Chondrocyte (in vitro differentiated cells): ENCODE results near the gene EPHB2. TPM values are rescaled to one million over a fixed set of nuclear protein-coding genes. Genes with fewer than 3 reads are reported as not detected.

Source experiments
- DNase-seq: peaks from one replicate; pipeline ENCODE4 v3.0.0; 2021; ENCODE audit warnings: mixed read lengths, low spot score
- H3K27ac Mint-ChIP-seq: one replicate; pipeline ENCODE4 v1.8.0; 2021; ENCODE audit warnings: mild to moderate bottlenecking, moderate library complexity, mixed read lengths; ENCODE audit not compliant: unreplicated experiment
- H3K27me3 Mint-ChIP-seq: 2 replicates; pipeline ENCODE4 v1.8.0; 2021; ENCODE audit warnings: low read depth, mixed read lengths
- H3K36me3 Mint-ChIP-seq: 2 replicates; pipeline ENCODE4 v1.8.0; 2021; ENCODE audit warnings: low read depth, mixed read lengths
- H3K4me1 Mint-ChIP-seq: 2 replicates; pipeline ENCODE4 v1.8.0; 2021; ENCODE audit warnings: low read depth, mild to moderate bottlenecking, mixed read lengths
- H3K4me3 Mint-ChIP-seq: one replicate; pipeline ENCODE4 v1.8.0; 2021; ENCODE audit warnings: mild to moderate bottlenecking, moderate library complexity, mixed read lengths; ENCODE audit not compliant: unreplicated experiment
- H3K9me3 Mint-ChIP-seq: 2 replicates; pipeline ENCODE4 v1.8.0; 2021; ENCODE audit warnings: low read depth, mixed read lengths
- CTCF ChIP-seq: fragments of 200-600 bp; sonication (generic); IDR thresholded peaks from 2 replicates; pipeline ENCODE4 v1.5.0; 2021; ENCODE audit warnings: antibody characterized with exemption, mild to moderate bottlenecking, moderate library complexity
- total RNA-seq: library from RNA; stranded (reverse); gene quantifications from 3 replicates; pipeline ENCODE4 v1.2.1, GENCODE V29; 2021

EPHB2 gene
- total RNA-seq, 1 donor from 2014 or later = 44.6 TPM

DNA sequence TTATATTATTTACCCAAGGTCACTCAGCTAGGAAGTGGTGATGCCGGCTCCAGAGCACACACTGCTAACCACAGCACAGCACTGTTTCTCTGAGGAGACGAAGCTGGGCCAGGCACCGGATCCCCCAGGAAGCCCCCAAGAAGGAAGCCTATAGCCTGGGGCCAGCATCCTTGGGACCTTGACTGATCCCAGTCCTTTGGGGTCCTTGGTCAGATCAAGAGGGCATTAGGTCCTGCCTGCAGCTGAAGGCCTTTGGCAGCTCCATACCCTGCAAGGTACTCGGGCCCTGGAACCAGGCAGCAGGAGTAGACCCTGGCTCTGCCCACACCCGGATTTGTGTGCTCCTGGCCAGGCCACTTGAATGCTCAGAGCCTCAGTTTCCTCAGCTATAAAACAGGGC, 134.0 kb downstream of the EPHB2 start:
- H3K4me1 Mint-ChIP-seq = peaks cover 9% of the 10 kb centered on the region

GRCh38 chr1:22845398-22845935, 134.8 kb downstream of the EPHB2 start:
- H3K36me3 Mint-ChIP-seq = peaks cover 15% of the 10 kb centered on the region
- no peak overlapping the region for H3K27ac Mint-ChIP-seq
- DNase-seq = peak; percentile 3
- H3K9me3 Mint-ChIP-seq = no peaks in the 10 kb centered on the region
- TF ChIP-seq CTCF = no peak
- H3K27me3 Mint-ChIP-seq = no peaks in the 10 kb centered on the region
- peaks cover 10% of the 10 kb centered on the region for H3K4me1 Mint-ChIP-seq
- H3K4me3 Mint-ChIP-seq = no peak overlapping the region

More for the DNA sequence above, 134.0 kb downstream of the EPHB2 start:
- peaks cover 16% of the 10 kb centered on the region for H3K36me3 Mint-ChIP-seq
- no peak overlapping the region for H3K27ac Mint-ChIP-seq
- no peaks in the 10 kb centered on the region for H3K9me3 Mint-ChIP-seq
- no peaks in the 10 kb centered on the region for H3K27me3 Mint-ChIP-seq
- TF ChIP-seq CTCF = no peak
- peak; percentile 60 for DNase-seq
- H3K4me3 Mint-ChIP-seq = no peak overlapping the region

DNA sequence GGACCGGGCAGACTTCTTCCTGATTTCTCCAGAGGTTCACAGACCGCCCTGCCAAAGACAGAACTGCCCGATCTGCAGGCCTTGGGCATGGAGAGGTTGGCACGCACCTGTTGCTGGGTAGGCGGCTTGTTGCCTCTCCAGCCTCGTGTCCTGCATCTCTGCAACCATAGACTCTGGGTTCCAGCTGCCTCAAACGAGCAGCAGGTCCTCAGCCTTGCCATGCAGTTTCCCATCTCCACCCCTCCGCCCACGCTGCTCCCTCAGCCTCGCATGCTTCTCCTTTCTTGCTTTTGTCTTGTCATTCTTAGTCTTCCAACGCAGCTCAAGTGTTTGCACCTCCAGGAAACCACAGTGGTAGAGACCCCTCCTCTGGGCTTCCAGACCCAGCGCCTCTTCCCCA, 135.8 kb downstream of the EPHB2 start:
- peaks cover 19% of the 10 kb centered on the region for H3K36me3 Mint-ChIP-seq
- no peak for DNase-seq
- no peaks in the 10 kb centered on the region for H3K27me3 Mint-ChIP-seq
- no peak overlapping the region for H3K27ac Mint-ChIP-seq
- peaks cover 11% of the 10 kb centered on the region for H3K4me1 Mint-ChIP-seq
- H3K9me3 Mint-ChIP-seq = no peaks in the 10 kb centered on the region
- no peak for TF ChIP-seq CTCF
- H3K4me3 Mint-ChIP-seq = no peak overlapping the region

DNA sequence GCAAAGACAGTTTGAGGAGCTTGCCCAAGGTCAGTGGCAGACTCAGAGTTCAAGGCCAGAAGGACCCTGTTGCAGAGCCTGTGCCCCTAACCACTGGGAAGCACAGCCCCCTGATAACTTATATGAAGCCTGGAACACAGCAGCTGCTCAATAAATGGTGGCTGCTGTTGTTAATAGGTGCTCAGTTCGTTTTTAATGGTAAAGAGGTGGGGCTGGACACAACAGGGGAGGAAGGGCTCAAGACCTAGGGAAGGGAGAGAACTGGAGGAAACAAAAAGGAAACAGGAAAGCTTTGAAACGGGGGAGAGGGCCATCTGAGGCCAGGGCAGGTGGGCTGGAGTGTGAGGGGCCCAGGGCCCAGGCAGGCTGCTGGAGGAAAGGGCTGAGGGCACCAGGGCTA, 136.6 kb downstream of the EPHB2 start:
- Mint-ChIP-seq H3K36me3 (peaks cover 22% of the 10 kb centered on the region), H3K27ac (no peak overlapping the region), H3K4me3 (no peak overlapping the region), H3K27me3 (no peaks in the 10 kb centered on the region), H3K4me1 (peaks cover 6% of the 10 kb centered on the region), H3K9me3 (no peaks in the 10 kb centered on the region)
- TF ChIP-seq CTCF = no peak
- no peak for DNase-seq

DNA sequence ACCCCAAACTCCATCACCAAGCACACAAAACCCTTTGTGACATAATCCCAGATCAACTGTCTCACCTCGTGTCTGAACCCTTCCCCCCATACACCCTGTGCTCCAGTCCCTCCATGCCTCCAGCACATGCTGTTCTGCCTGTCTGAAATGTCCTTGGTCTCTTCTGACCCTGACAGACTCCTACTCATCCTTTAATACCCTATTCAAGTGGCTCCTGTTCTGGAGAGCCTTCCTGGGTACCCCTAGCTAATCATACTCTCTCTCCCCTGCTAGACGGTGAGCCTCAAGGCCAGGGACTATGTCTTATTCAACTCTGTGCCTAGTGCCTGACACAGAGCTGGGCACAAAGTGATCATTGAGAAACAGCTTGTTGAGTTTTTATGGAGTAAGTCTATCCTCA, 137.1 kb downstream of the EPHB2 start:
- no peak for TF ChIP-seq CTCF
- peaks cover 17% of the 10 kb centered on the region for H3K36me3 Mint-ChIP-seq
- H3K4me3 Mint-ChIP-seq = no peak overlapping the region
- H3K9me3 Mint-ChIP-seq = no peaks in the 10 kb centered on the region
- H3K4me1 Mint-ChIP-seq = peaks cover 6% of the 10 kb centered on the region
- DNase-seq = no peak
- H3K27ac Mint-ChIP-seq = no peak overlapping the region
- no peaks in the 10 kb centered on the region for H3K27me3 Mint-ChIP-seq
